Measurements from ENCODE around the gene MARS1.
"Not testable (repeated sequence)": the region's sequence is repeated elsewhere in the genome, so short reads cannot be mapped to it uniquely, and the experiment has no call there.

Gene MARS1

GRCh38 chr12:57497223-57498131 lies 9.6 kb downstream of the MARS1 start:
- DNase-seq = no peak

GRCh38 chr12:57498132-57498502 lies 10.2 kb downstream of the MARS1 start:
- DNase-seq = no peak

- DNase-seq = no peak
These were observed 10.7 kb downstream of the MARS1 start for GRCh38 chr12:57498571-57498970.

- no peak for DNase-seq
These were observed 12.3 kb downstream of the MARS1 start for GRCh38 chr12:57500213-57500612.

GRCh38 chr12:57502311-57502969 lies 14.6 kb downstream of the MARS1 start:
- not testable (repeated sequence) for DNase-seq

- not testable (repeated sequence) for DNase-seq
These were observed 18.7 kb downstream of the MARS1 start for GRCh38 chr12:57506541-57506940.

GRCh38 chr12:57507796-57508195 lies 19.9 kb downstream of the MARS1 start:
- DNase-seq = not testable (repeated sequence)

GRCh38 chr12:57511161-57511560 lies 23.3 kb downstream of the MARS1 start:
- no peak for DNase-seq

GRCh38 chr12:57511588-57512325 lies 23.9 kb downstream of the MARS1 start:
- DNase-seq = no peak

GRCh38 chr12:57512665-57513064 lies 24.8 kb downstream of the MARS1 start:
- no peak for DNase-seq

- DNase-seq = no peak
These were observed 25.4 kb downstream of the MARS1 start for GRCh38 chr12:57513266-57513665.

GRCh38 chr12:57513677-57514076 lies 25.8 kb downstream of the MARS1 start:
- DNase-seq = not testable (repeated sequence)

GRCh38 chr12:57514246-57514645 lies 26.4 kb downstream of the MARS1 start:
- not testable (repeated sequence) for DNase-seq

- no peak for DNase-seq
These were observed 27.0 kb downstream of the MARS1 start for GRCh38 chr12:57514720-57515407.

- DNase-seq = no peak
These were observed 27.6 kb downstream of the MARS1 start for GRCh38 chr12:57515408-57515933.

- DNase-seq = no peak
These were observed 28.2 kb downstream of the MARS1 start for GRCh38 chr12:57515934-57516541.

GRCh38 chr12:57516617-57517153 lies 28.8 kb downstream of the MARS1 start:
- DNase-seq = no peak

GRCh38 chr12:57517187-57517586 lies 29.3 kb downstream of the MARS1 start:
- no peak for DNase-seq

- DNase-seq = not testable (repeated sequence)
These were observed 29.9 kb downstream of the MARS1 start for GRCh38 chr12:57517718-57518117.

GRCh38 chr12:57518176-57518919 lies 30.5 kb downstream of the MARS1 start:
- DNase-seq = no peak

Data from CD4-positive, alpha-beta T cell treated with Interleukin-10 for 1 hour (primary cell).